Astrocyte (in vitro differentiated cells and primary cell): ENCODE measurements around the gene TPRKB. TPM values are rescaled to one million over a fixed set of nuclear protein-coding genes. Genes with fewer than 3 reads are reported as not detected.
"Not testable (repeated sequence)": the region's sequence is repeated elsewhere in the genome, so short reads cannot be mapped to it uniquely, and the experiment has no call there.

Experiments used
- DNase-seq: peaks from one replicate; pipeline ENCODE4 v3.0.0-alpha.2; 2010; ENCODE audit warnings: low read depth
- FAIRE-seq: peaks from 2 replicates; lab custom pipeline; 2011; peaks lifted over from hg19 to GRCh38; lab: Jason Lieb, UNC
- H2AFZ ChIP-seq: 2 replicates; pipeline ENCODE4 v1.6.0; 2012; ENCODE audit warnings: low read depth, low read length, inconsistent platforms
- H3K27ac ChIP-seq: 2 replicates; pipeline ENCODE4 v1.5.1; 2011; ENCODE audit warnings: low read depth, low read length, inconsistent platforms
- H3K27me3 ChIP-seq: 2 replicates; pipeline ENCODE4 v1.6.0; 2011; ENCODE audit warnings: low read length, inconsistent platforms; ENCODE audit not compliant: insufficient read depth
- H3K36me3 ChIP-seq: 2 replicates; pipeline ENCODE4 v1.5.1; 2011; ENCODE audit warnings: low read length, inconsistent platforms; ENCODE audit not compliant: insufficient read depth
- H3K4me1 ChIP-seq: 2 replicates; pipeline ENCODE4 v1.5.1; 2011; ENCODE audit warnings: low read length, inconsistent platforms; ENCODE audit not compliant: insufficient read depth
- H3K4me2 ChIP-seq: 2 replicates; pipeline ENCODE4 v1.6.0; 2012; ENCODE audit warnings: low read length, inconsistent platforms
- H3K4me3 ChIP-seq: 2 replicates; pipeline ENCODE4 v1.5.1; 2011; ENCODE audit warnings: low read depth, mild to moderate bottlenecking, low read length, inconsistent platforms; ENCODE audit not compliant: insufficient read depth
- H3K79me2 ChIP-seq: 2 replicates; pipeline ENCODE4 v1.6.0; 2012; ENCODE audit warnings: mild to moderate bottlenecking, low read length, inconsistent platforms; ENCODE audit not compliant: insufficient read depth
- H3K9ac ChIP-seq: 2 replicates; pipeline ENCODE4 v1.6.0; 2012; ENCODE audit warnings: mild to moderate bottlenecking, low read length, inconsistent platforms
- H3K9me3 ChIP-seq: 2 replicates; pipeline ENCODE4 v1.5.1; 2012; ENCODE audit warnings: low read depth, mild to moderate bottlenecking, low read length, inconsistent platforms; ENCODE audit not compliant: insufficient read depth
- H4K20me1 ChIP-seq: 2 replicates; pipeline ENCODE4 v1.6.0; 2012; ENCODE audit warnings: low read length, inconsistent platforms; ENCODE audit not compliant: insufficient read depth
- H3K27ac Mint-ChIP-seq: one replicate; pipeline ENCODE4 v1.8.0; 2021; ENCODE audit warnings: mild to moderate bottlenecking, mixed read lengths; ENCODE audit not compliant: unreplicated experiment
- H3K27me3 Mint-ChIP-seq: one replicate; pipeline ENCODE4 v1.8.0; 2021; ENCODE audit warnings: low read depth, mixed read lengths; ENCODE audit not compliant: unreplicated experiment
- H3K36me3 Mint-ChIP-seq: one replicate; pipeline ENCODE4 v1.8.0; 2021; ENCODE audit warnings: low read depth, mixed read lengths; ENCODE audit not compliant: unreplicated experiment
- H3K4me1 Mint-ChIP-seq: one replicate; pipeline ENCODE4 v1.8.0; 2021; ENCODE audit warnings: low read depth, mixed read lengths; ENCODE audit not compliant: unreplicated experiment
- H3K4me3 Mint-ChIP-seq: one replicate; pipeline ENCODE4 v1.8.0; 2021; ENCODE audit warnings: mild to moderate bottlenecking, moderate library complexity, mixed read lengths; ENCODE audit not compliant: unreplicated experiment
- H3K9me3 Mint-ChIP-seq: one replicate; pipeline ENCODE4 v1.8.0; 2021; ENCODE audit warnings: mild to moderate bottlenecking, mixed read lengths; ENCODE audit not compliant: unreplicated experiment
- CTCF ChIP-seq: IDR thresholded peaks from 2 replicates; pipeline ENCODE4 v1.5.1; 2011; ENCODE audit warnings: low read depth, mild to moderate bottlenecking, inconsistent platforms, low read length, moderate library complexity; ENCODE audit not compliant: insufficient read depth
- EZH2 ChIP-seq: IDR thresholded peaks from 2 replicates; pipeline ENCODE4 v1.6.1; 2012; ENCODE audit warnings: mild to moderate bottlenecking, low read length, inconsistent platforms; ENCODE audit not compliant: insufficient read depth
- total RNA-seq: library from RNA; stranded (reverse); gene quantifications from 2 replicates; pipeline ENCODE4 v1.2.1, GENCODE V29; 2021

The TPRKB gene
- total RNA-seq, 1 donor from 2014 or later = 21.3 TPM

GRCh38 chr2:73701968-73702665, 35.0 kb downstream of the TPRKB start:
- H3K4me2 ChIP-seq = no peak overlapping the region
- no peaks in the 10 kb centered on the region for H3K4me1 ChIP-seq
- no peak for FAIRE-seq
- H3K36me3 Mint-ChIP-seq = no peaks in the 10 kb centered on the region
- H3K4me1 Mint-ChIP-seq = no peaks in the 10 kb centered on the region
- no peak overlapping the region for H3K9ac ChIP-seq
- no peaks in the 10 kb centered on the region for H3K36me3 ChIP-seq
- peaks cover 2% of the 10 kb centered on the region for H3K27me3 ChIP-seq
- TF ChIP-seq EZH2 (no peak), CTCF (no peak)
- H4K20me1 ChIP-seq = no peaks in the 10 kb centered on the region
- peaks cover 30% of the 10 kb centered on the region for H3K27me3 Mint-ChIP-seq
- H3K79me2 ChIP-seq = no peaks in the 10 kb centered on the region
- H3K27ac Mint-ChIP-seq = no peak overlapping the region
- H3K27ac ChIP-seq = no peak overlapping the region
- H3K9me3 ChIP-seq = no peaks in the 10 kb centered on the region
- no peak overlapping the region for H3K4me3 ChIP-seq
- H3K4me3 Mint-ChIP-seq = no peak overlapping the region
- no peak for DNase-seq
- peaks cover 20% of the 10 kb centered on the region for H3K9me3 Mint-ChIP-seq
- no peak overlapping the region for H2AFZ ChIP-seq

GRCh38 chr2:73701448-73701765, 35.7 kb downstream of the TPRKB start:
- H3K4me1 ChIP-seq, H3K4me1 Mint-ChIP-seq, H3K27me3 ChIP-seq, H2AFZ ChIP-seq, H3K36me3 Mint-ChIP-seq, H3K9me3 ChIP-seq, H3K9ac ChIP-seq, H4K20me1 ChIP-seq, H3K4me3 Mint-ChIP-seq, H3K27ac ChIP-seq, H3K4me2 ChIP-seq, H3K36me3 ChIP-seq, DNase-seq, H3K79me2 ChIP-seq, H3K27ac Mint-ChIP-seq, H3K4me3 ChIP-seq, FAIRE-seq: not testable (repeated sequence)
- H3K9me3 Mint-ChIP-seq = peaks cover 20% of the 10 kb centered on the region
- peaks cover 27% of the 10 kb centered on the region for H3K27me3 Mint-ChIP-seq

- FAIRE-seq = no peak
- H3K27ac ChIP-seq = no peak overlapping the region
- H3K4me3 Mint-ChIP-seq = no peak overlapping the region
- H3K27me3 Mint-ChIP-seq = peaks cover 25% of the 10 kb centered on the region
- no peak overlapping the region for H3K27ac Mint-ChIP-seq
- no peak overlapping the region for H2AFZ ChIP-seq
- no peaks in the 10 kb centered on the region for H3K36me3 Mint-ChIP-seq
- peaks cover 20% of the 10 kb centered on the region for H3K9me3 Mint-ChIP-seq
- no peaks in the 10 kb centered on the region for H3K9me3 ChIP-seq
- H3K79me2 ChIP-seq = no peaks in the 10 kb centered on the region
- H3K36me3 ChIP-seq = no peaks in the 10 kb centered on the region
- no peaks in the 10 kb centered on the region for H3K27me3 ChIP-seq
- no peak for DNase-seq
- no peak overlapping the region for H3K4me2 ChIP-seq
- no peaks in the 10 kb centered on the region for H3K4me1 ChIP-seq
- no peaks in the 10 kb centered on the region for H4K20me1 ChIP-seq
- H3K4me3 ChIP-seq = no peak overlapping the region
- H3K4me1 Mint-ChIP-seq = no peaks in the 10 kb centered on the region
- H3K9ac ChIP-seq = no peak overlapping the region
- TF ChIP-seq EZH2 = no peak
- no peak for TF ChIP-seq CTCF
Observed at GRCh38 chr2:73700661-73701447, 36.3 kb downstream of the TPRKB start.
